Right atrium auricular region (tissue), 2 donors: ENCODE data around the gene JDP2. TPM values are rescaled to one million over a fixed set of nuclear protein-coding genes. Genes with fewer than 3 reads are reported as not detected.
A peak's percentile ranks its signal among the peaks of the same experiment; 100 is the strongest.

Experiments used
- DNase-seq: peaks from one replicate; pipeline ENCODE4 v3.0.0-alpha.2; 2019; ENCODE audit warnings: low spot score
- H3K27ac ChIP-seq, 2 donors: fragments of 200-600 bp; sonication (generic); 1 replicate in 1 of 2; 2 replicates in 1 of 2; pipeline ENCODE4 v1.5.1; 2016 to 2019
- H3K27me3 ChIP-seq, 2 donors: fragments of 200-600 bp; sonication (generic); one replicate each; pipeline versions ENCODE4 v1.5.1 to v1.6.0; 2017 to 2019
- H3K36me3 ChIP-seq: fragments of 200-600 bp; sonication (generic); one replicate; pipeline ENCODE4 v1.5.1; 2016
- H3K4me1 ChIP-seq, 2 donors: fragments of 200-600 bp; sonication (generic); one replicate each; pipeline versions ENCODE4 v1.5.1 to v1.6.0; 2017 to 2019
- H3K4me3 ChIP-seq, 2 donors: fragments of 200-600 bp; sonication (generic); 1 replicate in 1 of 2; 2 replicates in 1 of 2; pipeline ENCODE4 v1.5.1; 2017 to 2019; ENCODE audit warnings: mild to moderate bottlenecking in 1 of 2, moderate library complexity in 1 of 2
- H3K9me3 ChIP-seq, 2 donors: fragments of 200-600 bp; sonication (generic); one replicate each; pipeline ENCODE4 v1.5.1; 2019
- total RNA-seq, 2 donors: library from RNA; depleted of rRNA; stranded (reverse); fragments of >200 nt; gene quantifications; one replicate each; pipeline ENCODE4 v1.1.0, GENCODE V29; 2016
- TF ChIP-seq, protein P1 (sequence below), 2 donors: fragments of 200-600 bp; sonication (generic); IDR thresholded peaks; one replicate each; pipeline ENCODE4 v1.5.1; 2019; ENCODE audit warnings: antibody characterized with exemption in 2 of 2

JDP2 gene
- total RNA-seq, 2 donors from 2014 or later, result 46.1 to 67.4 TPM

DNA sequence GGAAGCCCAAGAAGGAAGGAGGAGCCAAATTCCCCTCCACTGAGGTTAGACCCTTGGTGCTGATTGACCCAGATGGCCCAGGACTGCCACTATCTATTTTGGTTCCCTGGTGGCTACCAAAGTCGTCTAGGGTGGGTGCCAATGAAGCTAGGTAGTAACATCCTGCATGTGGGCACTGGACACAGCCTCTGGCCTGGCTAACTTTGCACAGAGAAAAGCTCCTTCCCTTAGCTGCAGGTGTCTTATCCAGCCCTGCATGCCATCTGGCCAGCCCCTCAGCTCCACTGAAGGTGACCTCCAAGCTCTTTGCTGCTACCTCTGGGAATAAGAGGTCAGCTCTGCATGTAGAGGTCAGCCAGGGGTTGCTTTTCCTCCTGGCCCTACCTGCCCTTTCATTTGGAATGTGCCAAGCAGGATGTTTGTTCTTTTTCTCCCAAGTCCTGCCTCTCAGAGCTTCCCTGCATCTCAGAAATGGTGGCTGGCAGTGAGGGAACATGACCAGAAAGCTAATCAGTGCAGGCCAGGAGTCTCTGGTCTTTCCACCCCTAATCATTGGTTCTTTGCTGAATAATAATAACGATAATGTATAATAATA is 34.0 kb downstream of the JDP2 start:
- H3K9me3 ChIP-seq, result no peaks in the 10 kb centered on the region
- peaks cover 30% of the 10 kb centered on the region for H3K36me3 ChIP-seq
- no peak for DNase-seq
- H3K27me3 ChIP-seq, result no peaks in the 10 kb centered on the region
- TF ChIP-seq, protein P1, sequence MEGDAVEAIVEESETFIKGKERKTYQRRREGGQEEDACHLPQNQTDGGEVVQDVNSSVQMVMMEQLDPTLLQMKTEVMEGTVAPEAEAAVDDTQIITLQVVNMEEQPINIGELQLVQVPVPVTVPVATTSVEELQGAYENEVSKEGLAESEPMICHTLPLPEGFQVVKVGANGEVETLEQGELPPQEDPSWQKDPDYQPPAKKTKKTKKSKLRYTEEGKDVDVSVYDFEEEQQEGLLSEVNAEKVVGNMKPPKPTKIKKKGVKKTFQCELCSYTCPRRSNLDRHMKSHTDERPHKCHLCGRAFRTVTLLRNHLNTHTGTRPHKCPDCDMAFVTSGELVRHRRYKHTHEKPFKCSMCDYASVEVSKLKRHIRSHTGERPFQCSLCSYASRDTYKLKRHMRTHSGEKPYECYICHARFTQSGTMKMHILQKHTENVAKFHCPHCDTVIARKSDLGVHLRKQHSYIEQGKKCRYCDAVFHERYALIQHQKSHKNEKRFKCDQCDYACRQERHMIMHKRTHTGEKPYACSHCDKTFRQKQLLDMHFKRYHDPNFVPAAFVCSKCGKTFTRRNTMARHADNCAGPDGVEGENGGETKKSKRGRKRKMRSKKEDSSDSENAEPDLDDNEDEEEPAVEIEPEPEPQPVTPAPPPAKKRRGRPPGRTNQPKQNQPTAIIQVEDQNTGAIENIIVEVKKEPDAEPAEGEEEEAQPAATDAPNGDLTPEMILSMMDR (IDR thresholded peaks at IDR 0.05), result no peak
- no peak overlapping the region for H3K4me3 ChIP-seq
- H3K4me1 ChIP-seq, result peaks cover 0 to 57% of the 10 kb centered on the region in 2 donors
- peak overlapping the region in 1 of 2 donors; percentile 32 for H3K27ac ChIP-seq

DNA sequence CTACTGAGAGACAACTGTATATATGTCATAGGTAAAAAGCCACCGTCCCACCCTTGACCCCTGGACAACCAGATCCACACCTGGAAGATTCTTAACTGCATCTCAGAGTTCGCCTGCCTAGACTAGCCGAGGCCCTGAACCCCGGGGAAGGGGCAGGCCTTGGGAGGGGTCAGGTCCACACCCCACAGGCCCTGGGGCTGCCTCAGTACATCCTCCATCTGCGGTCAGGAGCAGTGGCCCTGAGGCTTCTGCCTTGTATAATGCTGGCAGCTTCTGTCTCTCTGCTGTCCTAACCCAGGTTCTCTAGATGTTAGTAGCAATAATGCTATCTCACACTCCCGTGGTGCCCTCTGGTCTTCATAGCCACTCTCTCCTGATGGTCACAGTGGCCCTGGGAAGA is 36.8 kb downstream of the JDP2 start:
- no peaks in the 10 kb centered on the region for H3K27me3 ChIP-seq
- peak overlapping the region; percentile 16 to 31 for H3K27ac ChIP-seq
- H3K9me3 ChIP-seq, result no peaks in the 10 kb centered on the region
- H3K4me3 ChIP-seq, result no peak overlapping the region
- peaks cover 0 to 57% of the 10 kb centered on the region in 2 donors for H3K4me1 ChIP-seq
- TF ChIP-seq, protein P1 (IDR thresholded peaks at IDR 0.05), result no peak
- peaks cover 45% of the 10 kb centered on the region for H3K36me3 ChIP-seq
- DNase-seq, result no peak

DNA sequence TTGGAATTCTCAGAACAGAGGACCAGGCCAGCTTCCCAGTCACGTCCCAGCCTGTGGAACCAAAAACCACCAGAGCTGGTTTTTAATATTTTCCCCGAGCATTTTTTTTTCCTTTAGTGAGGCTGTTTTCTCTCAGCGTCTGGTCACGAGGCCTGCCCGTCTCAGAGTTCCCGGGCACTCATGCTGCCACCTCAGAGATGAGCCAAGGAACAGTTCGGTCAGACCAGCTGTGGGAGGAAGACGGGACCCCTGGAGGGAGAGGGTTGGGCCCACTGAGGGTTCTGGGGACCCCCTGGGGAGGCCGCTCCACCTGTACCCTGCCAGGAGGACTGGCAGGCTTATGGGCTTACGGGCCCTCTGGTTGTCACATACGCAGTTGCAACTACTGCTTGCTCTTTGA is 39.9 kb downstream of the JDP2 start:
- no peak for DNase-seq
- Histone ChIP-seq H3K36me3 (peaks cover 60% of the 10 kb centered on the region), H3K9me3 (no peaks in the 10 kb centered on the region), H3K27ac (peak overlapping the region; percentile 32 to 41), H3K4me3 (no peak overlapping the region), H3K27me3 (no peaks in the 10 kb centered on the region), H3K4me1 (peaks cover 0 to 36% of the 10 kb centered on the region in 2 donors)
- TF ChIP-seq, protein P1 (IDR thresholded peaks at IDR 0.05), result no peak

DNA sequence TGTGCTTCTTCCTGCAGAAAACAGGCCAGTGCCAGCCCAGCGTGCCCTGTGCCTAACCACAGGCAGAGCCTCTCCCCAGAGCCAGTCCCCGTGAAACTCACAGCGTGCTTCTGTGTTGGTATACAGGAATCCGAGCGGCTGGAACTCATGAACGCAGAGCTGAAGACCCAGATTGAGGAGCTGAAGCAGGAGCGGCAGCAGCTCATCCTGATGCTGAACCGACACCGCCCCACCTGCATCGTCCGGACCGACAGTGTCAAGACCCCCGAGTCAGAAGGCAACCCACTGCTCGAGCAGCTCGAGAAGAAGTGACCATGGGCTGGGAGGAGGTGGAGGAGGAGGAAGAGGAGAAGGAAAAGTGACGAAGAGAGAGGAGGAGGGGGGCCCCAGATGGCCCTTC is 41.3 kb downstream of the JDP2 start:
- peaks cover 0 to 36% of the 10 kb centered on the region in 2 donors for H3K4me1 ChIP-seq
- no peak overlapping the region for H3K4me3 ChIP-seq
- no peak for DNase-seq
- no peaks in the 10 kb centered on the region for H3K9me3 ChIP-seq
- peaks cover 55% of the 10 kb centered on the region for H3K36me3 ChIP-seq
- TF ChIP-seq, protein P1 (IDR thresholded peaks at IDR 0.05), result no peak
- H3K27me3 ChIP-seq, result no peaks in the 10 kb centered on the region
- peak overlapping the region in 1 of 2 donors; percentile 3 for H3K27ac ChIP-seq

DNA sequence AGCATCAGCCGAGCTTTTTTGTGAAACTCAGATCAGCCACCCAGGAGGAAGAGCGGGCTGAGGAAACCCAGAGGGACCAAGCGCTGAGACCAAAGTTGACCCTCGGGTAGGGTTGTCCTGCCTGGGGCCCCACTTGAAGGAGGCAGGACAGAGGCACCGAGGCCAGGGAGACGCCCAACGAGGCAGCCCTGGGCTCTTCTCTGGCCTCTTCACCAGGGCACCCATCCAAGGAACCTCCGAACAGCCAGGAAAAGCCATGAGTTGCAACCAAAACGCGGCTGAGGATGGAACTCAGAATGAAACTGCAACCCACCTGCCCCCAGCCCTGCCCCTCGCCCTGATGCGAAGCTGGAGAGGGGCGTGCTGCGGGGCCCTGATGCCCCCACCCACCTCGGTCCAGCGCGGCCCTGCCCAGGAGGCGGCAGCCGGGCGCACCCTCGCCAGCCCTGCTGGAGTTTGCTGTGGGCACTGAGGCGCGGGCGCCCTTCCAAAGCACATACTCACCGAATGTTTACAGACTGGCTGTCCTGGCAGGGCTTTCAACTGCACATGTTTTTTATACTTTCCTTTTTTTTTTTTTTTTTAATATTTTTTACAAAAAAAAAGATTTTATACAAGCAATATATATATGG is 41.9 kb downstream of the JDP2 start:
- TF ChIP-seq, protein P1 (IDR thresholded peaks at IDR 0.05), result no peak
- Histone ChIP-seq H3K36me3 (peaks cover 55% of the 10 kb centered on the region), H3K4me3 (no peak overlapping the region), H3K9me3 (no peaks in the 10 kb centered on the region), H3K27ac (peak overlapping the region in 1 of 2 donors; percentile 3), H3K27me3 (no peaks in the 10 kb centered on the region), H3K4me1 (peaks cover 0 to 36% of the 10 kb centered on the region in 2 donors)
- no peak for DNase-seq
